Astrocyte of the spinal cord (primary cell): ENCODE data around the gene RAP1GAP2.
"Not testable (repeated sequence)": the region's sequence is repeated elsewhere in the genome, so short reads cannot be mapped to it uniquely, and the experiment has no call there.

Experiments
- DNase-seq: peaks from one replicate; pipeline ENCODE4 v3.0.0; 2011; ENCODE audit warnings: low read depth, low spot score
- H3K4me3 ChIP-seq: 2 replicates; pipeline ENCODE4 v1.5.1; 2011; ENCODE audit warnings: low read depth, mild to moderate bottlenecking, low read length, moderate library complexity
- CTCF ChIP-seq: IDR thresholded peaks from 2 replicates; pipeline ENCODE4 v1.5.1; 2012; ENCODE audit warnings: low read depth, mild to moderate bottlenecking, low read length, inconsistent platforms
- in situ Hi-C: cut with HindIII; loops from 2 replicates; pipeline ENCODE4 v1.10.0; 2017; ENCODE audit warnings: low sequenced_read_pairs

The RAP1GAP2 gene

GRCh38 chr17:2995886-2996809, 199.9 kb downstream of the RAP1GAP2 start:
- in situ Hi-C loops: no loop called here
- no peak for DNase-seq
- TF ChIP-seq CTCF: no peak
- H3K4me3 ChIP-seq: no peak overlapping the region

GRCh38 chr17:2996810-2997670, 200.8 kb downstream of the RAP1GAP2 start:
- no peak for TF ChIP-seq CTCF
- in situ Hi-C loops: no loop called here
- no peak overlapping the region for H3K4me3 ChIP-seq
- no peak for DNase-seq

GRCh38 chr17:2998469-2998901, 202.2 kb downstream of the RAP1GAP2 start:
- peak; percentile 29 for DNase-seq
- in situ Hi-C loops, H3K4me3 ChIP-seq: not testable (repeated sequence)

- in situ Hi-C loops: no loop called here
- DNase-seq: no peak
- no peak for TF ChIP-seq CTCF
- H3K4me3 ChIP-seq: no peak overlapping the region
Observed at GRCh38 chr17:3002538-3003295, 206.5 kb downstream of the RAP1GAP2 start.

- no peak overlapping the region for H3K4me3 ChIP-seq
- DNase-seq: no peak
- in situ Hi-C loops: no loop called here
- TF ChIP-seq CTCF: no peak
Observed at GRCh38 chr17:3003296-3004149, 207.3 kb downstream of the RAP1GAP2 start.

GRCh38 chr17:3004150-3004801, 208.0 kb downstream of the RAP1GAP2 start:
- TF ChIP-seq CTCF: no peak
- no peak overlapping the region for H3K4me3 ChIP-seq
- peak; percentile 94 for DNase-seq
- in situ Hi-C loops: no loop called here
